ENCODE data around the gene SLC16A10. TPM values are rescaled to one million over a fixed set of nuclear protein-coding genes. Genes with fewer than 3 reads are reported as not detected.

The SLC16A10 gene
- total and polyA plus RNA-seq, 2 experiments from 2014 or later = not detected

DNA sequence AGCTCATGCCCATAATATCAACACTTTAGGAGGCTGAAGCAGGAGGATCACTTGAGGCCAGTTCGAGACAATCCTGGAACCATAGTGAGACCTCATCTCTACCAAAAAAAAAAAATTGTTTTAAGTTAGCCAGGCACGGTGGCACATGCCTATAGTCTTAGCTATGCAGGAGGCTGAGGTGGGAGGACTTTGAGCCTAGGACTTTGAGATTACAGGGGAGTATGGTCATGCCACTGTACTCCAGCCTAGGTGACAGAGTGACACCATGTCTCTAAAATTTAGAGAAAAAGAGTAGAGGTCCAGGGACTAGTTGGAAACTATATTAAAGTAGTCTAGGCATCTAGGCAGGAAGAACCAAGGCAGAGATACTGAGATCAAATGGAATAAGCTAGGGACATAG, 121.6 kb downstream of the SLC16A10 start:
- no peak overlapping the region for H3K9ac ChIP-seq
- no peaks in the 10 kb centered on the region for H3K9me2 ChIP-seq (ENCODE audit: insufficient read depth)
- H3K27me3 ChIP-seq (replicated peaks; ENCODE audit: insufficient read depth) = no peaks in the 10 kb centered on the region
- H3K36me3 ChIP-seq (ENCODE audit: low read depth) = no peaks in the 10 kb centered on the region
- H3K9me3 ChIP-seq (ENCODE audit: low read depth) = no peaks in the 10 kb centered on the region
- H3K79me2 ChIP-seq (ENCODE audit: insufficient read depth) = no peaks in the 10 kb centered on the region
- in situ Hi-C loops (cut with MboI) = loop anchor here (25.0 kb wide), 1 partner anchor 697 kb away; no protein-coding TSS in a partner anchor
- H3K4me2 ChIP-seq (ENCODE audit: unreplicated experiment) = no peak overlapping the region
- H3K4me3 ChIP-seq = no peak overlapping the region
- TF ChIP-seq EZH2 (IDR thresholded peaks at IDR 0.05; ENCODE audit: insufficient read depth, poor library complexity, severe bottlenecking) (no peak), EZH2phosphoT487 (IDR thresholded peaks at IDR 0.05; ENCODE audit: insufficient read depth, low read depth) (no peak)
- no peaks in the 10 kb centered on the region for H3F3A ChIP-seq (ENCODE audit: insufficient read depth)
- H3K4me1 ChIP-seq (ENCODE audit: insufficient read depth) = no peaks in the 10 kb centered on the region
- no peaks in the 10 kb centered on the region for H4K20me1 ChIP-seq (ENCODE audit: insufficient read depth)
- DNase-seq = no peak
- H2AFZ ChIP-seq = no peak overlapping the region
- no peak overlapping the region for H3K27ac ChIP-seq
- WGBS, 2 experiments (ENCODE audit: low coverage in 1 of 2, low lambda C conversion rate in 2 of 2, missing lambda C conversion rate in 2 of 2) = 71 to 73% methylated on average over 2 of the region's 2 CpGs

DNA sequence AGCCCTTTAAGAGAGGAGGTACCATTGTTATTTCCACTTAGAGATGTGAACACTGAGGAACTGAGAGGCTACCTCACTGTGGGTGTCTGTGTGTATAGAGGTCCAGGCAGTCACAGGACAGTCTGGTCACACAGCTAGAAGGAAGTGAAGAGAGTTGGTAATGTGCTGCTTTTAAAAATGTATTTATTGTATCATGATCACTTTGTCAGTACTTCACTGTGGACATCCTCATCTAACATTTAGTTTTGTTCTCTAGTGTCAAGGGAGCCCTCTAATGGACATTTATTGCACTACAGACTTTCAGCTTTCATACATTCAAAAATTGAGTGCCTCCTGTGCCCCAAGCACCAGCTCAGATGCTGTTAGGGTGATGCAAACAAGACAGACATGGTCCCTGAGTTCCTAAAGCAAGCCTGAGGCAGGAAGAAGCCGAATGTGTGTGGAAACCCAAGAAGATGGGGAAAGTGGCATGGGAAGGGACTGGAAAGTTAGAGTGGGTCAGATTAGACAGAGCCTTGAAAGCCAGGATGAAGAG, 123.0 kb downstream of the SLC16A10 start:
- TF ChIP-seq EZH2phosphoT487 (IDR thresholded peaks at IDR 0.05; ENCODE audit: insufficient read depth, low read depth) (no peak), EZH2 (IDR thresholded peaks at IDR 0.05; ENCODE audit: insufficient read depth, poor library complexity, severe bottlenecking) (no peak)
- Histone ChIP-seq H3K27ac (no peak overlapping the region), H3K36me3 (ENCODE audit: low read depth) (no peaks in the 10 kb centered on the region), H3F3A (ENCODE audit: insufficient read depth) (no peaks in the 10 kb centered on the region), H3K79me2 (ENCODE audit: insufficient read depth) (no peaks in the 10 kb centered on the region), H3K4me1 (ENCODE audit: insufficient read depth) (no peaks in the 10 kb centered on the region), H3K4me2 (ENCODE audit: unreplicated experiment) (no peak overlapping the region), H3K9me3 (ENCODE audit: low read depth) (no peaks in the 10 kb centered on the region), H3K9ac (no peak overlapping the region), H3K27me3 (replicated peaks; ENCODE audit: insufficient read depth) (no peaks in the 10 kb centered on the region), H4K20me1 (ENCODE audit: insufficient read depth) (no peaks in the 10 kb centered on the region), H2AFZ (no peak overlapping the region), H3K4me3 (no peak overlapping the region), H3K9me2 (ENCODE audit: insufficient read depth) (no peaks in the 10 kb centered on the region)
- in situ Hi-C loops (cut with MboI) = loop anchor here (25.0 kb wide), 1 partner anchor 698 kb away; no protein-coding TSS in a partner anchor
- WGBS, 2 experiments (ENCODE audit: low coverage in 1 of 2, low lambda C conversion rate in 2 of 2, missing lambda C conversion rate in 2 of 2) = 12 to 14% methylated on average over 1 of the region's 1 CpG
- peak; percentile 72 for DNase-seq

DNA sequence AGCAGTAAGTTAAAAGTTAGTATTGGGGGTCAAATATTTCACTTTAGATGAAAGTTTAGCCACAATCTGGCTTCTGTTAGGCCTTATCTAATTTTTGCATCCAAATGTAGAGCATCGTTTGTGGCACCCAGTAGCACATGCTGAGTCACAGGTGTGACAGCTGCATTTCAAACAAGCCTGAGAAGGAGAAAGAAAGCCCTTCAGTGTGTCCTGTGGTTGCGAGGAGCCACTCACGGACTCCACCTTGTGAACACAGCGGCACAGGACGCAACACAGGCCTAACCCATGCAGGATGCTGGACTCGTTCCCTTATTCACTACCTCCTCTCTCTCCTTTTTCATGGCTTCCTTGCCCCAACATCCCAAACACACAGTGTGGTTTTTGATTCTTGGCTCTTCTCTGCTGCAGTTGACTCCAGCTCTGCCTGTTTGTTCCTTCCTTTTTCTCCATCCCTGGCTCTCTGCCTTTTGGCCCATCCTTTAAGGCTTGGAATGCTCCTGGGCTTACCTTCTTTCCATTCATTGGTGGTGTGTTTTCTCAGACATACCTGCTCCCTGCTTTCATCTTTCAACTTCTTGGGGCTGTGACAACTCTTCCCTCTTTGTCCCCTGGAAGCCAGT, 124.2 kb downstream of the SLC16A10 start:
- Histone ChIP-seq H3K9me2 (ENCODE audit: insufficient read depth) (no peaks in the 10 kb centered on the region), H3K27ac (no peak overlapping the region), H3K79me2 (ENCODE audit: insufficient read depth) (no peaks in the 10 kb centered on the region), H3K4me1 (ENCODE audit: insufficient read depth) (no peaks in the 10 kb centered on the region), H3K9ac (no peak overlapping the region), H3K4me2 (ENCODE audit: unreplicated experiment) (no peak overlapping the region), H3K27me3 (replicated peaks; ENCODE audit: insufficient read depth) (no peaks in the 10 kb centered on the region), H4K20me1 (ENCODE audit: insufficient read depth) (no peaks in the 10 kb centered on the region), H3K36me3 (ENCODE audit: low read depth) (no peaks in the 10 kb centered on the region), H2AFZ (no peak overlapping the region), H3K9me3 (ENCODE audit: low read depth) (no peaks in the 10 kb centered on the region), H3F3A (ENCODE audit: insufficient read depth) (no peaks in the 10 kb centered on the region), H3K4me3 (no peak overlapping the region)
- TF ChIP-seq EZH2 (IDR thresholded peaks at IDR 0.05; ENCODE audit: insufficient read depth, poor library complexity, severe bottlenecking) (no peak), EZH2phosphoT487 (IDR thresholded peaks at IDR 0.05; ENCODE audit: insufficient read depth, low read depth) (no peak)
- no peak for DNase-seq
- in situ Hi-C loops (cut with MboI) = loop anchor here (25.0 kb wide), 1 partner anchor 699 kb away; no protein-coding TSS in a partner anchor
- WGBS, 2 experiments (ENCODE audit: low coverage in 1 of 2, low lambda C conversion rate in 2 of 2, missing lambda C conversion rate in 2 of 2) = 85 to 92% methylated on average over 6 of the region's 6 CpGs

DNA sequence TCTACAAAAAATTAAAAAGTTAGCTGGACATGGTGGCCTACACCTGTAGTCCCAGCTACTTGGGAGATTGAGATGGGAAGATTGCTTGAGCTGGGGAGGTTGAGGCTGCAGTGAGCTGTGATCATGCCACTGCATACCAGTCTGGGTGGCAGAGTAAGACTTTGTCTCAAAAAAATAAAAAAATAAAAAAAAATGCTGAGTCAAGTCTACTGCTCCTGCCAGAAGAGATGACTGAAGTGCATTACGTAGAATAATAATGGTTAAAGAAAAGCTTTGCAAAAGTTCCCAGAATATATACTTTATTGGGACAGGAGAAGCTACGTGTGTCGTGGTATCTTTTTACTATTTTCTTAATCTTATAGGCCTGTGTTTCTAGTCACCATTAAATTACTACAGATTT, 125.3 kb downstream of the SLC16A10 start:
- no peaks in the 10 kb centered on the region for H3K9me3 ChIP-seq (ENCODE audit: low read depth)
- H3F3A ChIP-seq (ENCODE audit: insufficient read depth) = no peaks in the 10 kb centered on the region
- H3K79me2 ChIP-seq (ENCODE audit: insufficient read depth) = no peaks in the 10 kb centered on the region
- in situ Hi-C loops (cut with MboI) = loop anchor here (25.0 kb wide), 1 partner anchor 700 kb away; no protein-coding TSS in a partner anchor
- no peaks in the 10 kb centered on the region for H4K20me1 ChIP-seq (ENCODE audit: insufficient read depth)
- no peak overlapping the region for H3K4me3 ChIP-seq
- WGBS, 2 experiments (ENCODE audit: low coverage in 1 of 2, low lambda C conversion rate in 2 of 2, missing lambda C conversion rate in 2 of 2) = 78 to 82% methylated on average over 3 of the region's 3 CpGs
- no peak for DNase-seq
- no peak overlapping the region for H3K9ac ChIP-seq
- no peak overlapping the region for H2AFZ ChIP-seq
- H3K4me1 ChIP-seq (ENCODE audit: insufficient read depth) = no peaks in the 10 kb centered on the region
- TF ChIP-seq EZH2 (IDR thresholded peaks at IDR 0.05; ENCODE audit: insufficient read depth, poor library complexity, severe bottlenecking) (no peak), EZH2phosphoT487 (IDR thresholded peaks at IDR 0.05; ENCODE audit: insufficient read depth, low read depth) (no peak)
- no peaks in the 10 kb centered on the region for H3K9me2 ChIP-seq (ENCODE audit: insufficient read depth)
- no peaks in the 10 kb centered on the region for H3K36me3 ChIP-seq (ENCODE audit: low read depth)
- no peaks in the 10 kb centered on the region for H3K27me3 ChIP-seq (replicated peaks; ENCODE audit: insufficient read depth)
- H3K4me2 ChIP-seq (ENCODE audit: unreplicated experiment) = no peak overlapping the region
- H3K27ac ChIP-seq = no peak overlapping the region

All from GM23248 (cell line).